ENCODE data around the gene CES2. TPM values are rescaled to one million over a fixed set of nuclear protein-coding genes. Genes with fewer than 3 reads are reported as not detected.

Gene CES2
- total and polyA plus RNA-seq, 2 donors (not counting 3 experiments of a cell fraction or from before 2014, with no cell fraction given) = 19.1 to 28.8 TPM

- no TSS peak for BruUV-seq (replicated peaks)
- H3K36me3 ChIP-seq (ENCODE audit: control insufficient read depth in 2 of 2, extremely low read depth in 1 of 2, insufficient read depth in 2 of 2, low read length in 2 of 2) = no peaks in the 10 kb centered on the region
- H3K4me3 ChIP-seq (replicated peaks in 1 of 3; ENCODE audit: insufficient read depth in 1 of 3, low read depth in 1 of 3, low read length in 3 of 3) = no peak overlapping the region
- H3K79me2 ChIP-seq (ENCODE audit: control insufficient read depth, insufficient read depth, low read length) = no peaks in the 10 kb centered on the region
- ChIA-PET CTCF (interaction anchor here (0.8 to 5.2 kb wide), 8 partner anchors 8 to 318 kb away, joined by 3 to 72 read pairs (median 5); partner anchors contain the start of gene CIAO2B), POLR2A (no interaction called here)
- no peaks in the 10 kb centered on the region for H3K9me1 ChIP-seq (replicated peaks; ENCODE audit: control insufficient read depth, extremely low read depth, insufficient read depth, low read length)
- peaks cover 22 to 34% of the 10 kb centered on the region in 2 experiments for H3K27me3 ChIP-seq (ENCODE audit: control insufficient read depth in 2 of 2, insufficient read depth in 2 of 2, low read length in 2 of 2)
- no peak overlapping the region for H3K9ac ChIP-seq (replicated peaks; ENCODE audit: extremely low read depth, insufficient read depth, low read length)
- peaks cover 3% of the 10 kb centered on the region for H3K4me1 ChIP-seq (ENCODE audit: control insufficient read depth, extremely low read depth, insufficient read depth, low read length)
- no peak for FAIRE-seq
- DNase-seq (ENCODE audit: low read depth, low spot score) = no peak
- no peak overlapping the region for H2AFZ ChIP-seq (ENCODE audit: low read depth, low read length)
- no peaks in the 10 kb centered on the region for H3K9me3 ChIP-seq (replicated peaks; ENCODE audit: control insufficient read depth, insufficient read depth, low read length)
- no peaks in the 10 kb centered on the region for H4K20me1 ChIP-seq (replicated peaks; ENCODE audit: control insufficient read depth, extremely low read depth, insufficient read depth, low read length)
- H3K27ac ChIP-seq (ENCODE audit: insufficient read depth, low read depth, low read length) = no peak overlapping the region
- H3K4me2 ChIP-seq (ENCODE audit: insufficient read depth, low read length) = no peak overlapping the region
- no peak for TF ChIP-seq FOS (IDR thresholded peaks at IDR 0.05; ENCODE audit: borderline replicate concordance, insufficient read depth, low read length)
- no peak for TF ChIP-seq EZH2 (IDR thresholded peaks at IDR 0.05; ENCODE audit: borderline replicate concordance, low read depth, low read length, severe bottlenecking)
- TF ChIP-seq MYC (IDR thresholded peaks at IDR 0.05; ENCODE audit: low read depth, low read length) = no peak
- TF ChIP-seq MAX (IDR thresholded peaks at IDR 0.05; ENCODE audit: insufficient read depth, insufficient read length) = no peak
- no peak for TF ChIP-seq JUN (IDR thresholded peaks at IDR 0.05; ENCODE audit: borderline replicate concordance, insufficient read depth, insufficient read length, low read depth)
- TF ChIP-seq POLR2AphosphoS5 (IDR thresholded peaks at IDR 0.05; ENCODE audit: insufficient read depth, low read depth, low read length) = no peak
- no peak for TF ChIP-seq CTCF (IDR thresholded peaks at IDR 0.05; ENCODE audit: extremely low read depth in 1 of 2, insufficient read depth in 1 of 2, low read depth in 1 of 2, low read length in 2 of 2)
- no peak for TF ChIP-seq GATA2 (IDR thresholded peaks at IDR 0.05; ENCODE audit: insufficient read depth, insufficient read length, low read depth, low read length)
- TF ChIP-seq POLR2A (IDR thresholded peaks at IDR 0.05; ENCODE audit: low read depth, low read length) = no peak
- intact Hi-C loops (cut with micrococcal nuclease) (no loop called here), dilution Hi-C loops (cut with MboI; ENCODE audit: extremely low pct_ligation_motif_present, low sequenced_read_pairs) (no loop called here)
Observed at GRCh38 chr16:66926171-66926947, 9.0 kb upstream of the CES2 start.

Measured in endothelial cell of umbilical vein (primary cell).